ACHN (cell line): ENCODE measurements around the gene BRD1.
"Not testable (repeated sequence)": the region's sequence is repeated elsewhere in the genome, so short reads cannot be mapped to it uniquely, and the experiment has no call there.

Experiments
- DNase-seq: peaks from one replicate; pipeline ENCODE4 v3.0.0-alpha.2; 2015
- in situ Hi-C: cut with HindIII; loops from 2 replicates; pipeline ENCODE4 v1.10.0; 2017; ENCODE audit warnings: low sequenced_read_pairs, low pct_ligation_motif_present, low pct_unique_long_range_greater_than_20kb

BRD1 gene

DNA sequence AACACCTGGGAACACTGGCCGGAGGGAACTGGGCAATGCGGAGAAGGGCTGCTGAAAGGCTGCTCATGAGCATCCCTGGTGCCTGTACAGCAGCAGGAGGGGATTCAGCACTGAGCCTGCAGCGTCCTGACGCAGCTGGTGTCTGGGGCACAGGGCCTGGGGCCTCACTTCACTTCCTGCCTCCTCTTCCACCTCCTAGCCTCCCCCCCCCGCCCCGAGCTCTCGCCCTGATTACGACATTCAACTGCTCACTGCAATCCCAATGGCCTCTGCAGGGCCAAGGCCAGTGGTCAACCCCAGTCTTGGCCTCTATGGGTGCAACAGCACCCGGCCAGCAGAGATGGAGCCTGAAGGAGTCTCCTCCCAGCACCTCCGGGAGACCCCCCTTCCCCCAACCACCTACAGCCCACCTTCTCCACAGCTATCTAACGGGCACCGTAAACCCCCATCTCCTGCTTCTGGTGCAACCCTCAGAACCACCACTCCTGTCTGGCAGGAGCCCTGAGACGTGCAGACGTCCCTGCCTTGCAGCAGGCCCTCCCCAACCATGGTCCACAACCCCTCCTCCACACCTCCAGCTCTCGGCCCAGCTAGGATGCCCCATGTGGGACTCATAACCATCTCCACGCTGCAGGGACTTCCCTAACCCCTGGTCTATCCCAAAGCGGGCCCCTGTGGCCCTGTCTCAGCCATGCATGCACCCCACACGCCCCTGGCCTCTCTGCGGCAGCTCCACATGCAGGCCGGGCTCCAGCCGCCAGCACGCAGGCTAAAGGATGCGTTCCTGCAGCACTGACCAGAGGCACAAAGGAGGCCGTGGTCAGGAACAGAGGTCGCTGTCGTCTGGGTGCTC, 38.2 kb downstream of the BRD1 start:
- in situ Hi-C loops, result no loop called here
- DNase-seq, result no peak

DNA sequence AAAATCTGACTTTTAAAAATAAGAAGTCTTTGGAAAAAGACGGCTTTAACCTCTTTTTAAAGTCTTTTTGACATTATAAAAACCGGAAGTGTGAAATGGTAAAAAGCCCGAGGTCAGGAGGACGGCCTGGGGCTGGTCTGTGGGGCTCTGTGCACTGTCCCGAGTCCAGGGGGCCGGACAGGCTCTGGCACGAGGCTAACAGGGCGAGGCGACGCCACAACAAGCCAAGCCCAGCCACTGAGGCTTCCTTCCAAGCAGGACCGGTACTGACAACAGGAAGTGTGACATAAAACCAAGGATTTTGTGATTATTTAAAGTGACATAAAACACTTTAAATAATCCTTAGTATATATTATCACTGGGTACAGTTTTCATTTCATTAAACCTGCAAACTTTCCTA, 39.2 kb downstream of the BRD1 start:
- in situ Hi-C loops, result no loop called here
- no peak for DNase-seq

DNA sequence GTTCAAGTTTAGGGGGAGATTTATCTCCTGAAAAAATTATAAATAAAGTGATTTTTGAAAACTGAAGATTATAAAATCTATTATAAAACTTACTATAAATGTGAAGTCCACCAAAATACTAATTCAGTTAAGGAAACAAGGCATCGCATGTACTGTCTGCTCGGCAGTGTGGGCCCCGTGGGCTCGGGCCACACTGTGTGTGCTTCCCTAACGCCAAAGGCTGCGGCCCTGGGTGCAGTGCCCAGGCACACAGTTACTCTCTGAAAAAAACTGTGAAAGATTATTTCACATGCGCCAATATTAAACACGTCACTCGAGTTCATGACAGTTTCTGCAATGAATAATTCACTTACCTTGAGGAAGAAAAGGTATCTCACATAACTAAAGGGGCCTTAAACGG, 39.8 kb downstream of the BRD1 start:
- in situ Hi-C loops, result no loop called here
- no peak for DNase-seq

GRCh38 chr22:49786976-49787706, 40.5 kb downstream of the BRD1 start:
- in situ Hi-C loops, result no loop called here
- no peak for DNase-seq

DNA sequence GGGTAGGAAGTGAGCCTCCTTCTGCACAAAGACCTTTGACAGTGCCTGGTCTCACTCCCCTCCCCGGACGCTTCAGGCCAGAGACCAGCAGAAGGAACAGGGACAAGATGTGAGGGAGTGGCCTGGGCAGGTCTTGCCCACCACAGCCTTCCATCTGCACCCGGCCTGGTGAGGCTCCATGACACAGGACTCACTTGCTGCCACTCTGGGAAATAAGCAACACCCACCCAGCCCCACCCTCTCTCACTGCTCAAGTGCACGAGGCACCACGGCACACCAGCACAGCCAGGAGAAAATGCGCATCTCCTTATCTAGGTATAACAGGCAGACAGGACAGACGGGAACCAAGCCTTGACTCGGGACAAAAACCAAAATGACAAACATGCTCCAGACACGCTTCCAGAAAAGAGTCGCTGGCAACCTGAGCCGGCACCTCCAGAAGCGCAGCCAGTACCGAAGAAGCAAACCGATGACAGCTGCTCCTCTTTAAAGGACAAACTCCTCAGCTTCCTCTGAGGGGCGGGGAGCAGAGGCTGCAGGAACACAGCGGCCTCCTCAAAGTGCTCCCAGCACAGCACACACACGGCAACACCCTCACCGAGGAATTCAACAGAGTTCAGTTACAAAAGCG, 41.7 kb downstream of the BRD1 start:
- DNase-seq, result no peak
- in situ Hi-C loops, result no loop called here

DNA sequence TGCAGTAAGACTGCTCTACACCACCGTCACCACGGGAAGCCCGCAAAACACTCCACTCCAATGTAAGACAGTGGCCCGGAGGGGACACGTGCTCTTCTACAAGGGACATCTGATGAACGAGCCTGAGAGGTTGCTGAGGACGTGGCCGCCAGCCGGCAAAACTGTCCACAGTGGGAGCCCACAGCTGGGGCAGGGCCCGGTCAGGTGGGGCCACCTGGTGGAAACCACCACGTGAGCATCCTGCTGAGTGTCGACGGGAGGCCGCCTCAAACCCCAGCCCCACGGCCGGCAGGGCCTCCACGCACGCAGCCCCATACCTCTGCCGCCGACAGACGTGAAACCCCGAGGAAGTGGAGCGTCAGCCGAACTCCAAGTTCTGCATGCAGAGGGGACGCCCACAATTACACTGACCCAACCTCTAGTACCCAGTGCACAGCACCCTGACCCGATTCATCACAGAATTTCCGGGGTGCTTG, 42.6 kb downstream of the BRD1 start:
- in situ Hi-C loops, result no loop called here

DNA sequence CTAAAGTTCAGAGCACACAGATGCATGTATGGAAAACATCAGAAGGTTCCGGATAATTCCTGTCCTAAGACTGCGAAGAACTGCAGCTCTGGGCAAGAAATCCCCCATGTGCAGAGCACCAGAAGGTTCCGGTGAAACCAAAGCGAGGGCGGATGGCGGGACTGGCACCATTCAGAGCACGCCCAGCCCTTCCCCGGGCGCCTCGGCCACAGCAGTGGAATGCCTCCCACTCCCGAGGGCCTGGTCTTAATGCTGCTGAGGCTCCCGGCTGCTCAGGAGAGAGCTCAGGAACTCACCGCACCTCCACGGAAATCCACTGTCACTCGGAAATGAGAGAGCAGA, 43.1 kb downstream of the BRD1 start:
- DNase-seq, result no peak
- in situ Hi-C loops, result no loop called here

More for the DNA sequence above, 42.6 kb downstream of the BRD1 start:
- no peak for DNase-seq

DNA sequence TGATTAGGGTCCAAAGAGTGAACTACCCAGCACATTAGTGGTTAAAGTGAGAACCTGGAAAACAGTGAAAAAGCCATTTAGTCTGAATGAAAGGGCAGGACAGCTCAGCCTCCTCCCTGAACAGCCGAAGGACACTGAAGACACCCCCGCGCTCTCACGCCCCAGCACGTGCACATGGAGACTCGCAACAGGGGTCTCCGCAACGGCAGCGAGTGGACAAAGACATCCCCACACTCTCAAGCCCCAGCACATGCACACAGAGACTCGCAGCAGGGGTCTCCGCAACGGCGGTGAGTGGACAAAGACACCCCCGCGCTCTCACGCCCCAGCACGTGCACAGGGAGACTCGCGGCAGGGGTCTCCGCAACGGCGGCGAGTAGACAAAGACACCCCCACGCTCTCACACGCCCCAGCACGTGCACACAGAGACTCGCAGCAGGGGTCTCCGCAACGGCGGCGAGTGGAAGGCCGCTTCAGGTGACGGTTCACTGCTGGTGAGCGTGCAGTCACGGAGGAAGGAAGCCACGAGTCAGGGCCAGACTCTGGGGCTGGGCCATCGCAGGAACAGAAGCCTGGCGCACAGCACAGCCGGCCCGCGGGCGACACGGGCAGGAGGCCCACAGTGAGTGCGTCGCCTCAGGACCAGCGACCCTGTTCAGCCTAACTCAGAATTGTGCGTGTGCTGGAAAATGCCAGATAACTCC, 43.6 kb downstream of the BRD1 start:
- in situ Hi-C loops, result no loop called here
- no peak for DNase-seq

- no peak for DNase-seq
- in situ Hi-C loops, result no loop called here
These were observed 44.5 kb downstream of the BRD1 start for GRCh38 chr22:49783036-49783746.

- DNase-seq, in situ Hi-C loops: not testable (repeated sequence)
These were observed 45.8 kb downstream of the BRD1 start for GRCh38 chr22:49781886-49782285.

DNA sequence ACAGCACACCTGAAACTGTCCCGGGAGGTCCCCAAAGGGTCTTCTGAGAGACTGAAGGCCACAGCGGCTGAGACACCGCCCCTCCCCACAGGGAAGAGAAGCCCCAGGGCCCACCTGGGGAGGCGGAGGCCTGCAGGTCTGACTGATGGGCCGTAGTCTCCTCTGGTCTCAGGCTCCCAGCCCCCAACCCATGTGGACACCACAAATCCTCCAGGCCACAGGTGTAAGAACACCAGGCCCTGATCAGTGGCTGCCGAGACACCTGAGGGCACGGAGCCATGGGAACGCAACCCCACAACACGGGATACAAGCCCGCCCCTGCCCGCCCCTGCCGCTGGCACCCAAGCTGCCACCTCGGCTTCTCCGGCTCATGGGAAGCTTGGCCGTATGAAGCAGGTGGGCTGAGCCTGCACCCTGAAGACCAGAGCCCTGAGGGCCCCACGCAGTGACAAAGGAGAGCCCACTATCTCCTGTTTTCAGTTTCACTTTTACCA, 46.3 kb downstream of the BRD1 start:
- in situ Hi-C loops, result no loop called here

GRCh38 chr22:49780698-49781288, 46.9 kb downstream of the BRD1 start:
- in situ Hi-C loops, result no loop called here

More for the DNA sequence above, 46.3 kb downstream of the BRD1 start:
- DNase-seq, result no peak

GRCh38 chr22:49779853-49780697, 47.6 kb downstream of the BRD1 start:
- DNase-seq, result no peak
- in situ Hi-C loops, result no loop called here

More at GRCh38 chr22:49780698-49781288, 46.9 kb downstream of the BRD1 start:
- DNase-seq, result no peak

DNA sequence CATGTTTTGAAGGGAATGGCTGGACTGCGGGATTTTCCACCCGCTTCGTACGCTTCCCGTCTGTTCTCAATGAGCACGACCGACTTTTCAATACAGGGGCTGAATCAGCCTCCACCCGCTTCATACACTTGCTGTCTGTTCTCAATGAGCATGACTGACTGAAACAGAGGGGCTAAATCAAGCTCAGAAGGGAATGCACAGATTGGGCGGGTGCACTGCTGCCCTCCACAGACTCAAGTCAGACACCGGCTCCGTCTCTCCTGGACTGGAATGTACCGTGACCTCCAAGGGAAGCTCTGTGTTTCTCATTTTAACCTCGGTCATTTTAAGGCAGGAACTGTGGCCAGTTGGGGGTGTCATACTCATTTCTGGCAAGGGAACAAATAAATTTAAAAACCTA, 48.5 kb downstream of the BRD1 start:
- in situ Hi-C loops, result no loop called here

DNA sequence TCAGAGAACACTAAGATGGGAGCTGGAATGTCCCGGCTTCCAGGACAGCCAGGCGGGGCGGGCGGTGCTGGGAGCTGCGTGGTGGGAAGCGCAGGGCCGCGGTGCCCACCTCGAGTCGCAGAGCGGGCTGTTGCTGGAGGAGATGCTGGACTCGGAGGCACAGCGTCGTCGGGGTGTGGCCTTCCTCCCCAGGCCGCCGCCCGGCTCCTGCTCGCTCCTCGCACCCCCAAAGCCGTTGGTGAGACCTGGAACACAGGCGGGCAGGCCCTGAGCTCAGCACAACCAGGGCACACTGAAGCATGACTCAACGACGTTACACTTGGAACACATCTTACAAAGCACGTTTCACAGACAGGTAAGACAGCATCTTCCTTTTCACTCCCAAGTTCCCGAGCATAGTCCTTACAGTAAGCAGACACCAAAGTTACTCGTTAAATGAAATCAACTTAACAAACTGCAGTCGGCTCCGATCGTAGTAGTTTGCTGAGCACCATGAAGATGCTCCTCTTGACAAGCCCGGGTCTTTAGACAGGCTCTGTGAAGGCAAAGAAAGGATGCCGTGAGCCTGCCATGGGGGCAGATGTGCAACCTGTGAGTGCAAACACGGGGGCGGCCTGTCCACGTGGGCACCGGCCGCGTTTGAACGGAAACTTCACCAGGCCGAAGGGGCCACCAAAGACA, 50.0 kb downstream of the BRD1 start:
- in situ Hi-C loops, result no loop called here

More for the DNA sequence above, 48.5 kb downstream of the BRD1 start:
- no peak for DNase-seq

GRCh38 chr22:49776891-49777290, 50.8 kb downstream of the BRD1 start:
- DNase-seq, result no peak
- in situ Hi-C loops, result no loop called here

More for the DNA sequence above, 50.0 kb downstream of the BRD1 start:
- DNase-seq, result no peak
